ENCODE measurements around the gene DOCK9. TPM values are rescaled to one million over a fixed set of nuclear protein-coding genes. Genes with fewer than 3 reads are reported as not detected.

The DOCK9 gene
- total RNA-seq, 1 experiment from 2014 or later = 31.7 TPM

- Histone ChIP-seq H3K79me2 (ENCODE audit: low read length) (no peaks in the 10 kb centered on the region), H3K36me3 (ENCODE audit: low read depth, low read length) (no peaks in the 10 kb centered on the region), H3K9me3 (ENCODE audit: low read length) (no peaks in the 10 kb centered on the region), H3K4me1 (ENCODE audit: insufficient read depth, low read length) (no peaks in the 10 kb centered on the region), H3F3A (ENCODE audit: low read length, unreplicated experiment) (no peaks in the 10 kb centered on the region), H3K4me3 (ENCODE audit: low read length) (no peak overlapping the region), H3K9me2 (replicated peaks; ENCODE audit: low read length) (no peaks in the 10 kb centered on the region), H3K27ac (ENCODE audit: low read length) (no peak overlapping the region), H3K4me2 (ENCODE audit: low read length) (no peak overlapping the region), H2AFZ (ENCODE audit: low read length) (no peak overlapping the region), H3K27me3 (ENCODE audit: low read length) (no peaks in the 10 kb centered on the region), H3K9ac (ENCODE audit: low read length) (no peak overlapping the region), H4K20me1 (ENCODE audit: low read length) (no peaks in the 10 kb centered on the region)
- POLR2A ChIA-PET (ENCODE audit: unreplicated experiment) = no interaction called here
- TF ChIP-seq EZH2 (IDR thresholded peaks at IDR 0.05; ENCODE audit: low read length, unreplicated experiment) (no peak), EZH2phosphoT487 (IDR thresholded peaks at IDR 0.05; ENCODE audit: borderline replicate concordance, low read length) (no peak), CTCF (conservative IDR thresholded peaks at IDR 0.05; ENCODE audit: low read depth, low read length) (no peak)
- ATAC-seq (no peak), DNase-seq (no peak)
- CTCF ChIA-PET = no interaction called here
- intact Hi-C loops (cut with micrococcal nuclease) = no loop called here
- BruUV-seq (replicated peaks) = no TSS peak
Observed at GRCh38 chr13:98959786-98960605, 17.9 kb downstream of the DOCK9 start.

GRCh38 chr13:98959291-98959690 lies 18.6 kb downstream of the DOCK9 start:
- no peaks in the 10 kb centered on the region for H4K20me1 ChIP-seq (ENCODE audit: low read length)
- DNase-seq (no peak), ATAC-seq (no peak)
- H2AFZ ChIP-seq (ENCODE audit: low read length) = no peak overlapping the region
- H3K4me2 ChIP-seq (ENCODE audit: low read length) = no peak overlapping the region
- ChIA-PET CTCF (no interaction called here), POLR2A (ENCODE audit: unreplicated experiment) (no interaction called here)
- H3K9ac ChIP-seq (ENCODE audit: low read length) = no peak overlapping the region
- H3K27me3 ChIP-seq (ENCODE audit: low read length) = no peaks in the 10 kb centered on the region
- H3K36me3 ChIP-seq (ENCODE audit: low read depth, low read length) = no peaks in the 10 kb centered on the region
- H3K27ac ChIP-seq (ENCODE audit: low read length) = no peak overlapping the region
- intact Hi-C loops (cut with micrococcal nuclease) = no loop called here
- no peaks in the 10 kb centered on the region for H3K9me3 ChIP-seq (ENCODE audit: low read length)
- H3F3A ChIP-seq (ENCODE audit: low read length, unreplicated experiment) = no peaks in the 10 kb centered on the region
- no peaks in the 10 kb centered on the region for H3K9me2 ChIP-seq (replicated peaks; ENCODE audit: low read length)
- no peak for TF ChIP-seq EZH2 (IDR thresholded peaks at IDR 0.05; ENCODE audit: low read length, unreplicated experiment)
- no peak for TF ChIP-seq CTCF (conservative IDR thresholded peaks at IDR 0.05; ENCODE audit: low read depth, low read length)
- TF ChIP-seq EZH2phosphoT487 (IDR thresholded peaks at IDR 0.05; ENCODE audit: borderline replicate concordance, low read length) = no peak
- H3K79me2 ChIP-seq (ENCODE audit: low read length) = no peaks in the 10 kb centered on the region
- no peaks in the 10 kb centered on the region for H3K4me1 ChIP-seq (ENCODE audit: insufficient read depth, low read length)
- no peak overlapping the region for H3K4me3 ChIP-seq (ENCODE audit: low read length)
- no TSS peak for BruUV-seq (replicated peaks)

GRCh38 chr13:98958443-98958794 lies 19.4 kb downstream of the DOCK9 start:
- Histone ChIP-seq H3K4me2 (ENCODE audit: low read length) (no peak overlapping the region), H3K4me3 (ENCODE audit: low read length) (no peak overlapping the region), H3K9me3 (ENCODE audit: low read length) (no peaks in the 10 kb centered on the region), H3K79me2 (ENCODE audit: low read length) (no peaks in the 10 kb centered on the region), H4K20me1 (ENCODE audit: low read length) (no peaks in the 10 kb centered on the region), H3K4me1 (ENCODE audit: insufficient read depth, low read length) (no peaks in the 10 kb centered on the region), H2AFZ (ENCODE audit: low read length) (no peak overlapping the region), H3K27me3 (ENCODE audit: low read length) (no peaks in the 10 kb centered on the region), H3K36me3 (ENCODE audit: low read depth, low read length) (no peaks in the 10 kb centered on the region), H3K9ac (ENCODE audit: low read length) (no peak overlapping the region), H3K27ac (ENCODE audit: low read length) (no peak overlapping the region), H3F3A (ENCODE audit: low read length, unreplicated experiment) (no peaks in the 10 kb centered on the region), H3K9me2 (replicated peaks; ENCODE audit: low read length) (no peaks in the 10 kb centered on the region)
- BruUV-seq (replicated peaks) = no TSS peak
- ATAC-seq = no peak
- ChIA-PET POLR2A (ENCODE audit: unreplicated experiment) (no interaction called here), CTCF (no interaction called here)
- intact Hi-C loops (cut with micrococcal nuclease) = no loop called here
- DNase-seq = no peak
- TF ChIP-seq CTCF (conservative IDR thresholded peaks at IDR 0.05; ENCODE audit: low read depth, low read length) (no peak), EZH2 (IDR thresholded peaks at IDR 0.05; ENCODE audit: low read length, unreplicated experiment) (no peak), EZH2phosphoT487 (IDR thresholded peaks at IDR 0.05; ENCODE audit: borderline replicate concordance, low read length) (no peak)
